ENCODE results near the gene MIPOL1. TPM values are rescaled to one million over a fixed set of nuclear protein-coding genes. Genes with fewer than 3 reads are reported as not detected.

The MIPOL1 gene
- total and polyA plus RNA-seq, 2 experiments from 2014 or later: 16.6 to 24.8 TPM

DNA sequence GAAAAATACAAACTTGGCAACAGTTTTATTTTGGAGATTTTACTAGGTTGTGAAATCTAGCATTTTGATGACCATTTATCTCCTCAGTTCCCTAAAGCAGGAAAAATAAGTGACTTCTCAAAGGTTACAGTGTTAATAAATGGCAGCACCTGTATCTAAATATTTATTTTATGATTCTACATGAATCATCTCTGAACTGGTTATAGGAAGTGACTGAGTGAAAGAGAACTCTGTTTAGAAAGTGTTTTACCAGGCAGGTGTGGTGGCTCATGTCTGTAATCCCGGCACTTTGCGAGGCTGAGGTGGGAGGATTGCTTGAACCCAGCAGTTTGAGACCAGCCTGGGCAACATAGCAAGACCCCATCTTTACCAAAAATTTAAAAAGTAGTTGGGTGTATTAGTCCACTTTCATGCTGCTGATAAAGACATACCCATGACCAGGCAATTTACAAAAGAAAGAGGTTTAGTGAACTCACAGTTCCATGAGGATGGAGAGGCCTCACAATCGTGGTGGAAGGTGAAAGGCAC, 26.3 kb downstream of the MIPOL1 start:
- peaks cover 59% of the 10 kb centered on the region for H3K36me3 Mint-ChIP-seq (ENCODE audit: low read depth)
- no peak overlapping the region for H3K27ac ChIP-seq (ENCODE audit: low read depth)
- DNase-seq (ENCODE audit: low spot score) (no peak), ATAC-seq (no peak)
- H3K4me2 ChIP-seq: no peak overlapping the region
- H3K4me1 ChIP-seq (ENCODE audit: insufficient read depth): no peaks in the 10 kb centered on the region
- peaks cover 47% of the 10 kb centered on the region for H3K9me3 Mint-ChIP-seq
- H3K27me3 ChIP-seq (ENCODE audit: insufficient read depth): no peaks in the 10 kb centered on the region
- TF ChIP-seq ZNF331 (CRISPR knock-in tag; IDR thresholded peaks at IDR 0.05; ENCODE audit: low read depth) (no peak), NANOG (IDR thresholded peaks at IDR 0.05; ENCODE audit: borderline replicate concordance) (no peak), EZH2phosphoT487 (IDR thresholded peaks at IDR 0.05; ENCODE audit: unreplicated experiment) (no peak), JUNB (IDR thresholded peaks at IDR 0.05; ENCODE audit: unreplicated experiment) (no peak), EZH2 (IDR thresholded peaks at IDR 0.05; ENCODE audit: low read depth, unreplicated experiment) (no peak), ZNF114 (CRISPR knock-in tag; IDR thresholded peaks at IDR 0.05) (no peak), ZNF462 (CRISPR knock-in tag; IDR thresholded peaks at IDR 0.05) (no peak), STAT1 (IDR thresholded peaks at IDR 0.05; ENCODE audit: unreplicated experiment) (no peak), CREB1 (CRISPR knock-in tag; IDR thresholded peaks at IDR 0.05; ENCODE audit: low read depth) (no peak), REST (IDR thresholded peaks at IDR 0.05; ENCODE audit: unreplicated experiment) (no peak), POLR2AphosphoS5 (IDR thresholded peaks at IDR 0.05; ENCODE audit: low read depth) (no peak), ETS1 (IDR thresholded peaks at IDR 0.05) (no peak)
- TF ChIP-seq, protein P1, sequence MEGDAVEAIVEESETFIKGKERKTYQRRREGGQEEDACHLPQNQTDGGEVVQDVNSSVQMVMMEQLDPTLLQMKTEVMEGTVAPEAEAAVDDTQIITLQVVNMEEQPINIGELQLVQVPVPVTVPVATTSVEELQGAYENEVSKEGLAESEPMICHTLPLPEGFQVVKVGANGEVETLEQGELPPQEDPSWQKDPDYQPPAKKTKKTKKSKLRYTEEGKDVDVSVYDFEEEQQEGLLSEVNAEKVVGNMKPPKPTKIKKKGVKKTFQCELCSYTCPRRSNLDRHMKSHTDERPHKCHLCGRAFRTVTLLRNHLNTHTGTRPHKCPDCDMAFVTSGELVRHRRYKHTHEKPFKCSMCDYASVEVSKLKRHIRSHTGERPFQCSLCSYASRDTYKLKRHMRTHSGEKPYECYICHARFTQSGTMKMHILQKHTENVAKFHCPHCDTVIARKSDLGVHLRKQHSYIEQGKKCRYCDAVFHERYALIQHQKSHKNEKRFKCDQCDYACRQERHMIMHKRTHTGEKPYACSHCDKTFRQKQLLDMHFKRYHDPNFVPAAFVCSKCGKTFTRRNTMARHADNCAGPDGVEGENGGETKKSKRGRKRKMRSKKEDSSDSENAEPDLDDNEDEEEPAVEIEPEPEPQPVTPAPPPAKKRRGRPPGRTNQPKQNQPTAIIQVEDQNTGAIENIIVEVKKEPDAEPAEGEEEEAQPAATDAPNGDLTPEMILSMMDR (conservative IDR thresholded peaks at IDR 0.05; ENCODE audit: low read depth in 2 of 2): no peak
- peaks cover 13% of the 10 kb centered on the region for H3K36me3 ChIP-seq (ENCODE audit: insufficient read depth)
- H2AFZ ChIP-seq: no peak overlapping the region
- H3K4me3 Mint-ChIP-seq: no peak overlapping the region
- H3K9me2 ChIP-seq (ENCODE audit: insufficient read depth): no peaks in the 10 kb centered on the region
- peaks cover 8% of the 10 kb centered on the region; the same call in 1 of the 2 replicates for H3K79me2 ChIP-seq (replicated peaks; ENCODE audit: insufficient read depth)
- H3K4me3 ChIP-seq: no peak overlapping the region
- no peaks in the 10 kb centered on the region for H3K4me1 Mint-ChIP-seq
- H3K27ac Mint-ChIP-seq: no peak overlapping the region
- H4K20me1 ChIP-seq (replicated peaks; ENCODE audit: insufficient read depth): no peaks in the 10 kb centered on the region
- no peaks in the 10 kb centered on the region for H3F3A ChIP-seq (replicated peaks; ENCODE audit: low read depth)
- peaks cover 2% of the 10 kb centered on the region for H3K27me3 Mint-ChIP-seq (ENCODE audit: insufficient read depth, low read depth, poor library complexity)

Measured in GM23338 (cell line).